Vagina (tissue), 2 donors: ENCODE data around the gene TRIAP1.
"Not testable (repeated sequence)": the region's sequence is repeated elsewhere in the genome, so short reads cannot be mapped to it uniquely, and the experiment has no call there.

Experiments used
- CTCF ChIP-seq, 3 experiments: fragments of 450-650 bp in 2 of 3; fragments of 200-600 bp in 1 of 3; sonication (generic) in 1 of 3; IDR thresholded peaks; one replicate each; pipeline ENCODE4 v1.5.1; 2017 to 2019; ENCODE audit warnings: antibody characterized with exemption in 3 of 3, mild to moderate bottlenecking in 2 of 3, moderate library complexity in 2 of 3
- POLR2AphosphoS5 ChIP-seq, 2 donors: sonication (generic); formaldehyde crosslinking; IDR thresholded peaks; one replicate each; pipeline ENCODE4 v1.9.0; 2017; ENCODE audit warnings: antibody characterized with exemption in 2 of 2, mild to moderate bottlenecking in 2 of 2, low read depth in 1 of 2; ENCODE audit not compliant: insufficient read depth in 1 of 2

- not testable (repeated sequence) for TF ChIP-seq CTCF (IDR thresholded peaks at IDR 0.05); POLR2AphosphoS5 (IDR thresholded peaks at IDR 0.05; ENCODE audit: insufficient read depth in 1 of 2, low read depth in 1 of 2)
These were observed 627 bp upstream of the TRIAP1 start for GRCh38 chr12:120446844-120447178.
